SHP77 (cell line): ENCODE data around the gene C1orf198.

Source experiments
- DNase-seq, 2 experiments: peaks; one replicate each; lab custom pipeline; 2025; lab: John Stamatoyannopoulos, UW

The C1orf198 gene

GRCh38 chr1:230892018-230892491 is 23.7 kb upstream of the C1orf198 start:
- DNase-seq = no peak

GRCh38 chr1:230891413-230891812 is 23.1 kb upstream of the C1orf198 start:
- DNase-seq = no peak

GRCh38 chr1:230884646-230885045 is 16.3 kb upstream of the C1orf198 start:
- no peak for DNase-seq

- no peak for DNase-seq
These were observed 15.6 kb upstream of the C1orf198 start for GRCh38 chr1:230883967-230884366.

GRCh38 chr1:230879778-230880177 is 11.5 kb upstream of the C1orf198 start:
- no peak for DNase-seq

GRCh38 chr1:230878591-230878990 is 10.3 kb upstream of the C1orf198 start:
- DNase-seq = no peak

- no peak for DNase-seq
These were observed 9.7 kb upstream of the C1orf198 start for GRCh38 chr1:230877924-230878590.

- no peak for DNase-seq
These were observed 9.0 kb upstream of the C1orf198 start for GRCh38 chr1:230877146-230877923.

GRCh38 chr1:230876660-230877059 is 8.3 kb upstream of the C1orf198 start:
- DNase-seq = no peak

- DNase-seq = no peak
These were observed 7.0 kb upstream of the C1orf198 start for GRCh38 chr1:230875370-230875769.

GRCh38 chr1:230870916-230871315 is 2.6 kb upstream of the C1orf198 start:
- DNase-seq = no peak

- no peak for DNase-seq
These were observed 1.2 kb upstream of the C1orf198 start for GRCh38 chr1:230869500-230869899.

- DNase-seq = peak; percentile 18 to 65
These were observed 540 bp upstream of the C1orf198 start for GRCh38 chr1:230868736-230869385.

GRCh38 chr1:230867101-230867902 is 1.0 kb downstream of the C1orf198 start:
- no peak for DNase-seq

GRCh38 chr1:230866171-230867070 is 1.9 kb downstream of the C1orf198 start:
- DNase-seq = no peak

GRCh38 chr1:230865062-230865817 is 3.1 kb downstream of the C1orf198 start:
- peak; percentile 9 to 32 for DNase-seq

- no peak for DNase-seq
These were observed 3.9 kb downstream of the C1orf198 start for GRCh38 chr1:230864441-230864840.

GRCh38 chr1:230863449-230863848 is 4.9 kb downstream of the C1orf198 start:
- no peak for DNase-seq

GRCh38 chr1:230861970-230862595 is 6.2 kb downstream of the C1orf198 start:
- DNase-seq = no peak

GRCh38 chr1:230861489-230861888 is 6.8 kb downstream of the C1orf198 start:
- DNase-seq = no peak
